ENCODE data around the gene LCN10. TPM values are rescaled to one million over a fixed set of nuclear protein-coding genes. Genes with fewer than 3 reads are reported as not detected.
"Not testable (repeated sequence)": the region's sequence is repeated elsewhere in the genome, so short reads cannot be mapped to it uniquely, and the experiment has no call there.

Gene LCN10
- 1 to 10 TPM in 1 of 2 donors, under 1 TPM in 1; 0.89 to 1.6 TPM for total RNA-seq

- no peaks in the 10 kb centered on the region for H3K9me3 Mint-ChIP-seq
- peak in 1 of 2 donors; percentile 23 for ATAC-seq
- no peak for DNase-seq (ENCODE audit: low spot score in 2 of 2)
- H3K36me3 Mint-ChIP-seq, result no peaks in the 10 kb centered on the region
- H3K27ac Mint-ChIP-seq, result no peak within 1 kb of the TSS
These were observed at the start of gene LCN10 for GRCh38 chr9:136742591-136743391. Gene LCN10, minus strand, starts transcription at chr9:136742940. Its CDS starts 37 bp downstream, at chr9:136742903.

GRCh38 chr9:136791516-136792276, 49.0 kb upstream of the LCN10 start:
- H3K27ac Mint-ChIP-seq, result peak overlapping the region; percentile 88 to 89
- ATAC-seq (peak; percentile 15 to 19), DNase-seq (ENCODE audit: low spot score in 2 of 2) (peak; percentile 75 to 76)
- no peaks in the 10 kb centered on the region for H3K36me3 Mint-ChIP-seq
- H3K9me3 Mint-ChIP-seq, result no peaks in the 10 kb centered on the region

- Mint-ChIP-seq H3K27ac (peak within 1 kb of the TSS; percentile 88 to 89), H3K36me3 (no peaks in the 10 kb centered on the region), H3K9me3 (no peaks in the 10 kb centered on the region)
- ATAC-seq, result peak; percentile 90 to 91
- DNase-seq (ENCODE audit: low spot score in 2 of 2), result peak; percentile 100
These were observed 48.1 kb upstream of the LCN10 start, which contains the start of gene TMEM141 for GRCh38 chr9:136790640-136791515. Gene TMEM141, plus strand, starts transcription at chr9:136791344. Its CDS starts 27 bp downstream, at chr9:136791371.

- H3K9me3 Mint-ChIP-seq, result no peaks in the 10 kb centered on the region
- ATAC-seq, result no peak
- no peak overlapping the region for H3K27ac Mint-ChIP-seq
- no peak for DNase-seq (ENCODE audit: low spot score in 2 of 2)
- H3K36me3 Mint-ChIP-seq, result no peaks in the 10 kb centered on the region
These were observed 46.8 kb upstream of the LCN10 start for GRCh38 chr9:136789523-136789937.

- not testable (repeated sequence) for H3K36me3 Mint-ChIP-seq; DNase-seq (ENCODE audit: low spot score in 2 of 2); H3K27ac Mint-ChIP-seq; H3K9me3 Mint-ChIP-seq; ATAC-seq
These were observed 46.1 kb upstream of the LCN10 start for GRCh38 chr9:136788644-136789522.

- DNase-seq (ENCODE audit: low spot score in 2 of 2), result peak; percentile 80 to 81
- peak in 1 of 2 donors; percentile 19 for ATAC-seq
- Mint-ChIP-seq H3K9me3 (no peaks in the 10 kb centered on the region), H3K27ac (peak overlapping the region in 1 of 2 donors; percentile 10), H3K36me3 (no peaks in the 10 kb centered on the region)
These were observed 45.1 kb upstream of the LCN10 start for GRCh38 chr9:136787690-136788400.

GRCh38 chr9:136786983-136787382, 44.2 kb upstream of the LCN10 start:
- H3K36me3 Mint-ChIP-seq; DNase-seq (ENCODE audit: low spot score in 2 of 2); H3K27ac Mint-ChIP-seq; ATAC-seq; H3K9me3 Mint-ChIP-seq: not testable (repeated sequence)

GRCh38 chr9:136786451-136786850, 43.7 kb upstream of the LCN10 start:
- no peak for DNase-seq (ENCODE audit: low spot score in 2 of 2)
- Mint-ChIP-seq H3K27ac (no peak overlapping the region), H3K9me3 (no peaks in the 10 kb centered on the region), H3K36me3 (no peaks in the 10 kb centered on the region)
- ATAC-seq, result no peak

- not testable (repeated sequence) for H3K9me3 Mint-ChIP-seq; H3K27ac Mint-ChIP-seq; ATAC-seq; H3K36me3 Mint-ChIP-seq; DNase-seq (ENCODE audit: low spot score in 2 of 2)
These were observed 43.0 kb upstream of the LCN10 start for GRCh38 chr9:136785565-136786355.

- H3K36me3 Mint-ChIP-seq, result no peaks in the 10 kb centered on the region
- H3K27ac Mint-ChIP-seq, result no peak overlapping the region
- no peak for ATAC-seq
- H3K9me3 Mint-ChIP-seq, result no peaks in the 10 kb centered on the region
- DNase-seq (ENCODE audit: low spot score in 2 of 2), result no peak
These were observed 42.2 kb upstream of the LCN10 start for GRCh38 chr9:136784997-136785361.

- ATAC-seq, result no peak
- H3K27ac Mint-ChIP-seq, result no peak overlapping the region
- peak in 1 of 2 donors; percentile 37 for DNase-seq (ENCODE audit: low spot score in 2 of 2)
- no peaks in the 10 kb centered on the region for H3K36me3 Mint-ChIP-seq
- no peaks in the 10 kb centered on the region for H3K9me3 Mint-ChIP-seq
These were observed 41.7 kb upstream of the LCN10 start for GRCh38 chr9:136784249-136784996.

- DNase-seq (ENCODE audit: low spot score in 2 of 2) (no peak), ATAC-seq (no peak)
- H3K27ac Mint-ChIP-seq, result no peak overlapping the region
- H3K36me3 Mint-ChIP-seq, result no peaks in the 10 kb centered on the region
- no peaks in the 10 kb centered on the region for H3K9me3 Mint-ChIP-seq
These were observed 39.7 kb upstream of the LCN10 start for GRCh38 chr9:136782452-136782851.

GRCh38 chr9:136779808-136780207, 37.1 kb upstream of the LCN10 start:
- no peaks in the 10 kb centered on the region for H3K9me3 Mint-ChIP-seq
- no peaks in the 10 kb centered on the region for H3K36me3 Mint-ChIP-seq
- peak overlapping the region in 1 of 2 donors; percentile 35 for H3K27ac Mint-ChIP-seq
- no peak for ATAC-seq
- no peak for DNase-seq (ENCODE audit: low spot score in 2 of 2)

GRCh38 chr9:136777359-136777758, 34.6 kb upstream of the LCN10 start:
- ATAC-seq, result no peak
- no peak for DNase-seq (ENCODE audit: low spot score in 2 of 2)
- H3K36me3 Mint-ChIP-seq, result peaks cover 8 to 12% of the 10 kb centered on the region in 2 donors
- peak overlapping the region in 1 of 2 donors; percentile 35 for H3K27ac Mint-ChIP-seq
- H3K9me3 Mint-ChIP-seq, result peaks cover 8 to 11% of the 10 kb centered on the region in 2 donors

Data from activated naive CD4-positive, alpha-beta T cell treated with anti-CD3 and anti-CD28 coated beads, Interleukin-2, amount 50 U/mL, for 72 hours (primary cell).